Measurements from ENCODE around the gene IL22RA1. TPM values are rescaled to one million over a fixed set of nuclear protein-coding genes. Genes with fewer than 3 reads are reported as not detected.

Gene IL22RA1, protein sequence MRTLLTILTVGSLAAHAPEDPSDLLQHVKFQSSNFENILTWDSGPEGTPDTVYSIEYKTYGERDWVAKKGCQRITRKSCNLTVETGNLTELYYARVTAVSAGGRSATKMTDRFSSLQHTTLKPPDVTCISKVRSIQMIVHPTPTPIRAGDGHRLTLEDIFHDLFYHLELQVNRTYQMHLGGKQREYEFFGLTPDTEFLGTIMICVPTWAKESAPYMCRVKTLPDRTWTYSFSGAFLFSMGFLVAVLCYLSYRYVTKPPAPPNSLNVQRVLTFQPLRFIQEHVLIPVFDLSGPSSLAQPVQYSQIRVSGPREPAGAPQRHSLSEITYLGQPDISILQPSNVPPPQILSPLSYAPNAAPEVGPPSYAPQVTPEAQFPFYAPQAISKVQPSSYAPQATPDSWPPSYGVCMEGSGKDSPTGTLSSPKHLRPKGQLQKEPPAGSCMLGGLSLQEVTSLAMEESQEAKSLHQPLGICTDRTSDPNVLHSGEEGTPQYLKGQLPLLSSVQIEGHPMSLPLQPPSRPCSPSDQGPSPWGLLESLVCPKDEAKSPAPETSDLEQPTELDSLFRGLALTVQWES
- total RNA-seq, result under 1 TPM; 0.15 to 0.24 TPM

DNA sequence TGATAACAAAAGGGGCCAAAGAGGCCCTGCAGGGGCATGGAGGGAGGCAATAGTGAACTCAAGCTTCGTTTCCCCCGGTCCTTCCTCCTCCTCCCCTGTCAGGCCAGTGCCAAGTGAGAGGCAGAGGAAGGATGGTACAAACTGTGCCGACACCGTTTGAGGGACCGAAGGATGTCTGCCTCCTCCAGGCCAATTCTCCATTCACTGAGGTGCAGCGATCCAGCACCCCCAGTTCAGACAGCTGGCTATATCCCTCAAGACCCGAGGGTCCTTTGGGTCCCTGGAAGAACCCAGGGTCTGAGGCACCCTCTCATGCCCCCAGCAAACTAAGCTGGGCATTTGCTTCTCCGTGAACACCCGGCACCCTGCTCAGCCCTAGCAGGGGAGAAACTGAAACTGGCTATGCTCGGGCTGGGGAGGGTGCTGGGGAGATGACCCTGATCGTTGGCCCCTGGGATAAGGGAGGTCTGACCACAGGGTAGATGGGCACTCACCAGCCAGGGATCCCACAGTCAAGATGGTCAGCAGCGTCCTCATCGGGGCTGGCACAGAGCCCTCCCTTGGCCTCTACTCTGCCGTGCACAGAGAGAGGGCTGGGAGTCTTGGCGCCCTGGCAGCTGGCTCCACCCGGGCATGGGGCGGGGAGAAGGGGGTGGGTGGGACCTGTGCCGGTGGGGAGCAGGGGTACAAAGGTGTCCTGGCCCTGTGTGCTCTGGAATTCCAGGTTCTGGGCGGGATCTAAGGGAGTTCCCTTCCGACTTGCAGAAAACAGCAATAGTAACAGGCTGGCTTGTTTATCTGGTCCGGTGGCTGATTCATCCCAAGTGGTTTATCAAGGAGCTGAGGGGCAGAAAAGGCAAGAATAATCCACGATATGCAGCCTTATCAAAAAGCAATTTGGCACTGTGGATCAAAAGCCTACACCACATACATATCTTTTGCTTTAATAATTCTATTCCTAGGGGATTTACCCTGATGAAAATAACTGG is at the start of gene IL22RA1:
Gene IL22RA1, minus strand, starts transcription at position 595 of the 989 bp plus-strand sequence. Its CDS starts 58 bp downstream, at position 537.
- Histone ChIP-seq H3K27me3 (no peaks in the 10 kb centered on the region), H3K4me1 (peaks cover 0 to 16% of the 10 kb centered on the region in 2 donors), H3K27ac (peak within 1 kb of the TSS in 1 of 2 donors; percentile 31), H3K4me3 (peak within 1 kb of the TSS; percentile 39 to 49), H3K36me3 (no peaks in the 10 kb centered on the region), H3K9me3 (no peaks in the 10 kb centered on the region)
- DNase-seq (ENCODE audit: low spot score), result no peak
- TF ChIP-seq, protein P1, sequence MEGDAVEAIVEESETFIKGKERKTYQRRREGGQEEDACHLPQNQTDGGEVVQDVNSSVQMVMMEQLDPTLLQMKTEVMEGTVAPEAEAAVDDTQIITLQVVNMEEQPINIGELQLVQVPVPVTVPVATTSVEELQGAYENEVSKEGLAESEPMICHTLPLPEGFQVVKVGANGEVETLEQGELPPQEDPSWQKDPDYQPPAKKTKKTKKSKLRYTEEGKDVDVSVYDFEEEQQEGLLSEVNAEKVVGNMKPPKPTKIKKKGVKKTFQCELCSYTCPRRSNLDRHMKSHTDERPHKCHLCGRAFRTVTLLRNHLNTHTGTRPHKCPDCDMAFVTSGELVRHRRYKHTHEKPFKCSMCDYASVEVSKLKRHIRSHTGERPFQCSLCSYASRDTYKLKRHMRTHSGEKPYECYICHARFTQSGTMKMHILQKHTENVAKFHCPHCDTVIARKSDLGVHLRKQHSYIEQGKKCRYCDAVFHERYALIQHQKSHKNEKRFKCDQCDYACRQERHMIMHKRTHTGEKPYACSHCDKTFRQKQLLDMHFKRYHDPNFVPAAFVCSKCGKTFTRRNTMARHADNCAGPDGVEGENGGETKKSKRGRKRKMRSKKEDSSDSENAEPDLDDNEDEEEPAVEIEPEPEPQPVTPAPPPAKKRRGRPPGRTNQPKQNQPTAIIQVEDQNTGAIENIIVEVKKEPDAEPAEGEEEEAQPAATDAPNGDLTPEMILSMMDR (IDR thresholded peaks at IDR 0.05), result no peak

DNA sequence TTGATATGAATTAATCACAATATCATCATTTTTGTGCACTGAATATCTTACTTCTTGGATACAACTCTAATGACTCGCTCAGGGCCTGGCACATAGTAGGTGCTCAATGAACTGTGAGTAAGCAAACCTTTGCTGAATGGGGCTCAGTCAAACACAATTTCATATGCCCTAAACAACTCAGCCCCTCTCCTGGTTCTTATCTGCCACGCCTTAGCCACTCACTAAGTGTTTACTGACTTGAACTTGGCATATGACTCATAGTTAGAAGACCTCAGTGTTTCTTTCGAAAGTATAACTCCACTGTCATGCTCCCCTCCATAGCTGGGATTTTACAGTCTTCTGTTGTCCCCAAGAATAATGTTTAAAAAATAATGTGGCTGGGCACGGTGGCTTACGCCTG is 48.9 kb upstream of the IL22RA1 start:
- no peak for DNase-seq (ENCODE audit: low spot score)
- TF ChIP-seq, protein P1 (IDR thresholded peaks at IDR 0.05), result no peak
- H3K9me3 ChIP-seq, result no peaks in the 10 kb centered on the region
- no peak overlapping the region for H3K27ac ChIP-seq
- peaks cover 0 to 8% of the 10 kb centered on the region in 2 donors for H3K4me1 ChIP-seq
- no peaks in the 10 kb centered on the region for H3K36me3 ChIP-seq
- no peak overlapping the region for H3K4me3 ChIP-seq
- H3K27me3 ChIP-seq, result no peaks in the 10 kb centered on the region

DNA sequence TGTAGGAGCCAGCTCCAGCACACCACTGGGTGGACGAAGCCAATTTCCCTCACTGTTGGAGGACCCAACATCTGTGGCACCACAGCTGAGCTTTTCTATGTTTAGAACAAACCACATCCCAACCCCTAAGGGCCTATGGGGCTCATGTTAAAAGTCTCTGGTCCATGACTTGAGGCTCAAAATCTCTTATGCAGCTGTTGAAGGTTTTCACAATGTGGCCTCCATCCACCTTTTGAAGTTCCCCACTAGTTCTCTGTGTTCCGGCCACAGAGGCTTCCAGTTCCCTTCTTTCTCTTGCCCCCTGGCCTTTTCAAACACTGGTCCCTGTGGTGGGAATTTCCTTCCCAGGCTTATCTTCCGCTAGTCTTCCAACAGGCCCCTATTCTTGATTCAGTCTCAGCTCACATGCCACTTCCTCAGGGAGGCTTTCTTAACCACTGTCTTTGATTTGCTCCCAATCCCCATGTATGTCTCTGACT is 48.1 kb upstream of the IL22RA1 start:
- no peak overlapping the region for H3K27ac ChIP-seq
- H3K4me1 ChIP-seq, result peaks cover 0 to 16% of the 10 kb centered on the region in 2 donors
- no peak overlapping the region for H3K4me3 ChIP-seq
- no peaks in the 10 kb centered on the region for H3K27me3 ChIP-seq
- DNase-seq (ENCODE audit: low spot score), result no peak
- TF ChIP-seq, protein P1 (IDR thresholded peaks at IDR 0.05), result no peak
- H3K9me3 ChIP-seq, result no peaks in the 10 kb centered on the region
- H3K36me3 ChIP-seq, result no peaks in the 10 kb centered on the region

DNA sequence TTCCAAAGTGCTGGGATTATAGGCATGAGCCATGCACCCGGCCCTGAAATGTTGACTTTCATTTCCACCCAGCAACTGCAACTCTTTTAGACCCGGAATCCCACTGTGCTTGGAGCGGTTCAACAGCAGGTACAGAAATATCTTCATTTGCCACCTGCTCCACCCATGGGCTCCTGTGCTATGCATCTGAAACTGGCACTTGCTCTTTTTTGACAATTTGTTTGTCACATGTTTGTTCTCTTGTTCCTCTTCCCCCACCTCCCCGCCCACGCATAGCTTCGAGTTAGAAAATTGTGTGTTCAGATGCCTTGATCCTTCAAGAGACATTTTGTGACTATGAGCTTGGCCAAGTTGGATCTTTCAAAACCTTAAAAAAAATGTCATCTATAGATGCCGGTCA is 46.6 kb upstream of the IL22RA1 start:
- Histone ChIP-seq H3K9me3 (no peaks in the 10 kb centered on the region), H3K4me3 (no peak overlapping the region), H3K4me1 (peaks cover 0 to 16% of the 10 kb centered on the region in 2 donors), H3K27ac (no peak overlapping the region), H3K27me3 (no peaks in the 10 kb centered on the region), H3K36me3 (no peaks in the 10 kb centered on the region)
- TF ChIP-seq, protein P1 (IDR thresholded peaks at IDR 0.05), result no peak
- DNase-seq (ENCODE audit: low spot score), result no peak

DNA sequence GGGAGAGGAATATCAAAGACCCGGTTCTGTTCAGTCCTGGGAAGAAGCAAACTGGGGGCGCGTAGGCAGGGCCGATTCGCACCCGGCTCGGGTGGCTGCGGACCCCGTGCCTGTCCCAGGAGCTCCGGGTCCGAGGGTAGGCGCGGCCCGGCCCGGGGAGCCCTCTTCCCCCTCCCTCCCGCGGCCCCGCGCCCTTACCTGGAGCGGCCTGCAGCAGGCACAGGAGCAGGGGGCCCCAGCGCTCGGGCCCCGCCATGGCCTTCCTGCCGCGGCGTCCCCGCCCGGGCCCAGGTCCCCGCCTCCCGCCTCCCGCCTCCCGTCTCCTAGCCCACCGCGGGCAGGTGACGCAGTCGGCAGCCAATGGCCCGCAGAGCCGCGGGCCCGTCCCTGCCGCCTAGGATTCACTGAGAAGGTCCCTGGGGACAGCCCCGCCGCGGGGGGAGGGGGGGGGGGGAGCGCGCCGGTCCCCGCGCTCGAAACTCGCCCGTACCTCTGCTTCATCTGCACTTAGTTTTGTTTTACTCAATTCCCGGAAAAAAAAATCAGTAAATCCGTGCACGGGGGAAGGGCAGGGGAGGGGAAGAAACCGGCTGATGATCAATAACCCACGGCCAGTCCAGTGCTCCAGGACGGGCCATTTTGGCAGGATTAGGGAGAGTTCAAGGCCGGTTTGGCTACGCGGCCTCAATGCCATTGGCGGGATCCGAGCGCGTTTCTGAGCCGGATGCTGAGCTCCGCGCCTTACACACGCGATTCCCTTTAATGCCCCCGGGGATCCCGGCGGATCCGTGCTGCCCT is 44.3 kb upstream of the IL22RA1 start, which contains the start of gene IFNLR1:
Gene IFNLR1, minus strand, starts transcription at position 297 of the 798 bp plus-strand sequence. Its CDS starts 41 bp downstream, at position 256.
- Histone ChIP-seq H3K36me3 (no peaks in the 10 kb centered on the region), H3K27ac (peak within 1 kb of the TSS; percentile 67 to 75), H3K27me3 (no peaks in the 10 kb centered on the region), H3K9me3 (no peaks in the 10 kb centered on the region), H3K4me1 (peaks cover 0 to 16% of the 10 kb centered on the region in 2 donors), H3K4me3 (peak within 1 kb of the TSS; percentile 42 to 58)
- no peak for DNase-seq (ENCODE audit: low spot score)
- TF ChIP-seq, protein P1 (IDR thresholded peaks at IDR 0.05), result no peak

All from right atrium auricular region (tissue), 2 donors.